Muscle of leg (tissue), 11 donors: Measurements from ENCODE around the gene C1orf210. TPM values are rescaled to one million over a fixed set of nuclear protein-coding genes. Genes with fewer than 3 reads are reported as not detected.

Experiments
- DNase-seq: peaks from one replicate; pipeline ENCODE4 v3.0.0; 2013
- H3K27ac ChIP-seq: one replicate; pipeline ENCODE4 v1.5.1; 2013; ENCODE audit warnings: mild to moderate bottlenecking, low read length, control low read depth
- H3K27me3 ChIP-seq: one replicate; pipeline ENCODE4 v1.6.1; 2013; ENCODE audit warnings: low read length; ENCODE audit not compliant: control insufficient read depth, insufficient read depth
- H3K36me3 ChIP-seq: one replicate; pipeline ENCODE4 v1.6.1; 2013; ENCODE audit warnings: low read length; ENCODE audit not compliant: control insufficient read depth, insufficient read depth
- H3K4me1 ChIP-seq: one replicate; pipeline ENCODE4 v1.6.1; 2013; ENCODE audit warnings: low read length; ENCODE audit not compliant: control insufficient read depth, insufficient read depth
- H3K4me3 ChIP-seq: one replicate; pipeline ENCODE4 v1.5.1; 2013; ENCODE audit warnings: low read length, control low read depth
- H3K9me3 ChIP-seq: replicated peaks from 2 replicates; pipeline ENCODE4 v1.6.1; 2013; ENCODE audit warnings: low read depth, low read length; ENCODE audit not compliant: control insufficient read depth
- WGBS: methylation state at CpG from one replicate; pipeline ENCODE4 v1.1.5; 2013; ENCODE audit warnings: missing lambda C conversion rate; ENCODE audit not compliant: insufficient coverage; 5-methylcytosine and 5-hydroxymethylcytosine counted together
- polyA plus RNA-seq, 8 donors: library from polyadenylated mRNA; unstranded; fragments of 120-200 nt; gene quantifications; one replicate each; pipeline versions ENCODE4 v1.2.1 to v1.2.3, GENCODE V29; 2013; ENCODE audit warnings: inconsistent platforms in 1 of 8, low replicate concordance in 1 of 8; ENCODE audit not compliant: insufficient read length in 8 of 8, insufficient read depth in 1 of 8
- total RNA-seq: library from RNA; stranded (reverse); fragments of 120-200 nt; gene quantifications from one replicate; pipeline ENCODE4 v1.2.4, GENCODE V29; 2013

C1orf210 gene
- total and polyA plus RNA-seq, 9 donors: 0.13 to 2.9 (median 0.80) TPM; not detected in 6

DNA sequence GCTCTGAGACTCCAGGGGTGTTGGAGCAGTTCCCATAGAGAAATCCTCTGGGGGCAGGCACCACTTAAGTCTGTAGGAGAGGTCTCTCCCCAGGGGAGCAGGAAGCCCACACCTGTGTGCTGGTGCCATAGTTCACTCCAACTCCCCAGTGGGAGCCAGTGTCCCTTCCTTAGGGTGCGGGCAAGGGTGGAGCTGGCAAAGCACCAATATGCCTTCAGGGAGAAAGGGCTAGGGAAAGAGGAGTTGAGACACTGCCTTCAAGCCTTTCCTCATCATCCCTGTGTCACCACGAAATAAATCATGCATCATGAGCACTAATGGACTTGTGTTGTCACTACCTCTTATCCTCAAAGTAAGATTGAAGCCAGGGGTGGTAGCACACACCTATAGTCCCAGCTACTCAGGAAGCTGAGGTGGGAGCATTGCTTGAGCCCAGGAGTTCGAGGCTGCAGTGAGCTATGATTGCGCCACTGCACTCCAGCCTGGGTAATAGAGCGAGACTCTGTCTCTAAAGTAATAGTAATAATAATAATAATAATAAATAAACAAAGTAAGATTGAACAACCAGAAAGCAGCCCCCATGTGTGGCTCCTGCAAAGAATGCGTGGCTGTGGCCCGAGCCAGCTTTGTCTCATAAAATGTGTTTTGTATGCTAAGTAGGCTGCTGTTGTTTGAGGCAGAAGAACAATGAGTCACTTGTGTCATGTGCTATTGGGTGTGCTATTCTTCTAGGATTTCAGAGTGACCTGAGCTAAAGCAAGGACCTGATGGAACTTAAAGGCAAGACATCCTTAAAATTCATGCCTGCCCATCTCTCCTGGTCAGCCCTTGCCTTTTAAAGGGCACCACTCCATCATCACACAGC is 8.7 kb upstream of the C1orf210 start:
- DNase-seq: no peak
- peak overlapping the region; percentile 66 for H3K27ac ChIP-seq
- no peaks in the 10 kb centered on the region for H3K27me3 ChIP-seq
- H3K4me1 ChIP-seq: peaks cover 4% of the 10 kb centered on the region
- no peaks in the 10 kb centered on the region for H3K36me3 ChIP-seq
- H3K9me3 ChIP-seq: no peaks in the 10 kb centered on the region
- no peak overlapping the region for H3K4me3 ChIP-seq
- WGBS: 67% methylated on average over 2 of the region's 7 CpGs

DNA sequence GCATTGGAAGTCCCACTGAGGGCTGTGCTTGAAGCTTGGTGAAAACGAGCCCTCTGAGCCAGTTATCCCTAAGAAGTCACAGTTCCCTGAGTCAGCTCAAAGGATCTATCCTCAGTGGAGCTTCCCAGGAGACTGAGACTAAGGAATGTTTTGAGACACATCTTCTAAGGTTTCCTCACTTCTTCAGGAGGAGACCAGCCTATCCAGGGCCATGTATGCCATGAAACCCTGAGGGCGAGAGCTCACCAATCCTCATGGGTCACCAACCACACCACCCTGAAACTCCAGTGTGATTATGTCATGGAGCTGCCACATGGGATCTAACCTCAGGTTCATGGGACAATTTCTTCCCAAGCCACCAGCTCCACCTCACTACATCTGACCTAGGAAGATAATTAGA is 7.8 kb upstream of the C1orf210 start:
- WGBS: 57% methylated on average over 1 of the region's 2 CpGs
- Histone ChIP-seq H3K36me3 (no peaks in the 10 kb centered on the region), H3K9me3 (no peaks in the 10 kb centered on the region), H3K4me1 (peaks cover 4% of the 10 kb centered on the region), H3K27ac (no peak overlapping the region), H3K27me3 (no peaks in the 10 kb centered on the region), H3K4me3 (no peak overlapping the region)
- no peak for DNase-seq

DNA sequence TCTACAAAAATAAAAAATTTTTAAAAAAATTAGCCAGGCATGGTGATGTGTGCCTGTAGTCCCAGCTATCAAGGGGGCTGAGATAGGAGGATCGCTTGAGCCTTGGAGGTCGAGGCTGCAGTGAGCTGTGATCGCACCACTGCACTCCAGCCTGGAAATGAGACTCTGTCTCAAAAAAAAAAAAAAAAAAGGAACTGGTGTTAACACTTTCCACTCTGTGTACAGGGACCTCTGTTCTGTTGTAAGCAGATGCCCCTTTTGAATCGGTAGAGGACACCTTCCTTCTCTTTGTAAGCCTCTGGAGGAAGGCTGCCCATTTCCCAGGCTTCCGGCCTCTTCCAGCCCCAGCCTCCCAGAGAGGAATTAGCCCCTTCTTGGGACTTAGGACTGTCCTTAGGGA is 7.3 kb upstream of the C1orf210 start:
- 59% methylated on average over 4 of the region's 5 CpGs for WGBS
- no peak for DNase-seq
- Histone ChIP-seq H3K27ac (no peak overlapping the region), H3K36me3 (no peaks in the 10 kb centered on the region), H3K4me3 (no peak overlapping the region), H3K4me1 (peaks cover 4% of the 10 kb centered on the region), H3K27me3 (no peaks in the 10 kb centered on the region), H3K9me3 (no peaks in the 10 kb centered on the region)

DNA sequence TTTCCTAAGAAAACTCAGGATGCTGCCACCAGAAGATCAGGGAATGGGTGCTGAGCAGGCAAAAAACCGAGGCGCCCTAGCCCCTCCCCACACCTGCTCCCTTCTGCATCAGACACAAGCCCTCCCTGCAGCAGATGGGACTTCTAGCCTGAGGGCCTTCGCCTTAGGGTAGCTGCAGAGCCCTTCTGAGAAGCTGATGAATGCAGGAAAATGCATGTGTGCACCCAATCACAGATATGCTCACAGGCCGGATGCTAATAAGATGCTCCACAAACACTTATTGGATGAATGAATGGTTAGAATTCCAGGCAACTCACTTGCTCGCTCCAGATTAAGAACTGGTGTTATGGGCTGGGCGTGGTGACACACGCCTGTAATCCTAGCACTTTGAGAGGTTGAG is 6.8 kb upstream of the C1orf210 start:
- no peaks in the 10 kb centered on the region for H3K36me3 ChIP-seq
- peaks cover 4% of the 10 kb centered on the region for H3K4me1 ChIP-seq
- peaks cover under 1% of the 10 kb centered on the region for H3K27me3 ChIP-seq
- WGBS: 52% methylated on average over 5 of the region's 7 CpGs
- H3K27ac ChIP-seq: no peak overlapping the region
- H3K9me3 ChIP-seq: no peaks in the 10 kb centered on the region
- H3K4me3 ChIP-seq: no peak overlapping the region
- no peak for DNase-seq

DNA sequence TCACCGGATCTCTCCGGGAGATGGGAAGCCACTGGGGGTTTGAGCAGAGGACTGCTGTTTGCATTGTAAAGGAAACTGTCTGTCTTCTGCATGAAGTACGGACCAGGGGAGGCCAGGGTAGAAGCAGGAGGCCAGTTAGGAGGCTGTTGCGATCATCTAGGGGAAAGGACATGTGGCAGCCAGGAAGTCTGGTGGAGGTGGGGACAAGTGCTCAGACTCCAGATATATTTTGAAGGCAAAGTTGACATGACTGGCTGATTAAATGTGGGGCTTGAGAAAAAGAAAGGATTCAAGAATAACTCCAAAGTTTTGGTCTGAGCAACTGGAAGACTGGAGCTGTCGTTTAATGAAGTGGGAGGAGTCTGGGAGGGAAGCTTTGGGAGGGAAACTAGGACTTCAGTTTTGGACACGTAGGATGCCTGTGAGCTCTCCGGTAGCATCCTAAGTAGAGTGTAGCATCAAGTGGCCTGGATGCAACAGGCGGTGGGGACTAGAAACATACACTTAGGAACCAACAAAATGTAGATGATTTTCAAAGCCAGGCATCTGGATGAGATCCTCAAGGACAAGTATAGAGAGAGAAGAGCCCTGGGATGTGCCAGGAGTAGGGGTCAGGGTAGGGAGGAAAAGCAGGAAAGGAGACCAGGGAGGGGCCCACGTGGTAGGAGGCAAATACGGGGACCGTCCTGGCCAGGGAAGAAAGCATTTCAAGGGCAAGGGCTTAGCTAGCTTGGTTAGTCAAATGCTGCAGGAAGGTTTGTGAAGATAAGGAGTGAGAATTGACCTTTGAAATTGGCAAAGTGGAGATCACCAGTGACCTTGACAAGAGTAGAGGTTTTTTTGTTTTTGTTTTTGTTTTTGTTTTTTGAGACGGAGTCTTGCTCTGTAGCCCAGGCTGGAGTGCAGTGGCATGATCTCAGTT is 3.7 kb upstream of the C1orf210 start:
- 68% methylated on average over 11 of the region's 12 CpGs for WGBS

DNA sequence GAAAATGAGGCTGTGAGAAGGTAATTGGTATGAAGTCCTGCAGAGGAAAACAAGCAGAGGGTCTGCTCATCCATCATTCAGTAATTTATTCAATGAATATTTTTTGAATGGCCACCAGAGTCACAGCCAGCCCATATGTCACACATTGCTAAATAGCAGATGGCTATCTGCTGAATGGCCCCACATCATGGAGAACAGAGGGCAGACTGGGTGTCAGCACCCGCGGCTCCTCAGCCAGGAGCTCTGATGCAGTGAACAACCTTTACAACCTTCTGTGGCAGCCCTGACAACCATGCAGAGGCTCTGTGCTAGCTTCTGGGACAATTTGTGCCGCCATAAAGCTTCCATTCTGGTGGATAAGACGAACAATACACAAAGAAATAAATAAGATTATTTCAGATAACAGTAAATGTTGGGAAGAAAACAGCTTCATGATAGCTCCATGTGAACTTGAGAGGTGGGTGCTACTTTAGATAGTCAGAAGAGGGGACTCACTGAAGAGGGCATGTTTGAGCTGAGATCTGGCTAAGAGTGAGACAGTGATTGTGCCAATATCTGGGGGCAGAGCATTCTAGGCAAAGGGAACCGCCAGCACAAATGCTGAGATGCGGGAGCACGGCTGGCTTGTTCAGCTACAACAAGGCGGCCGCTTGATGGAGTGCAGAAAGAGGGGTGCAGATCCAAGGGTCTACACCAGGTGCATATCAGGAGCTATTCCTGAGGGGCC is 2.8 kb upstream of the C1orf210 start:
- 90% methylated on average over 7 of the region's 9 CpGs for WGBS

More for the DNA sequence above, 3.7 kb upstream of the C1orf210 start:
- Histone ChIP-seq H3K4me1 (no peaks in the 10 kb centered on the region), H3K9me3 (no peaks in the 10 kb centered on the region), H3K36me3 (no peaks in the 10 kb centered on the region), H3K27me3 (peaks cover 4% of the 10 kb centered on the region), H3K27ac (no peak overlapping the region), H3K4me3 (no peak overlapping the region)
- no peak for DNase-seq

DNA sequence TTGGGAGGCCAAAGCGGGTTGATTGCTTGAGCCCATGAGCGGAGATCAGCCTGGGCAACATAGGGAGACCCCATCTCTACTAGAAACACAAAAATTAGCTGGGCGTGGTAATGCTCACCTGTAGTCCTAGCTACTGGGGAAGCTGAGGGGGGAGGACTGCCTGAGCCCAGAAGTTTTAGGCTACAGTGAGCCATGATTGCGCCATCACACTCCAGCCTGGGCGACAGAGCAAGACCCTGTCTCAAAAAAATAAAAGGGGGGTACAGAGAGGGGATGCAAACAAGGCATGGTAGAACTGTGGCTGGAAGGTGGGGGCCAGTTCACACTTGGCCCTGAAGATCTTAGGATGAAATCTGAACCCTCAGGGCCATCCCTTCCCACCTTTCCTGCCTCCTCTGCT is 1.2 kb upstream of the C1orf210 start:
- Histone ChIP-seq H3K4me1 (no peaks in the 10 kb centered on the region), H3K27me3 (peaks cover 4% of the 10 kb centered on the region), H3K36me3 (no peaks in the 10 kb centered on the region), H3K9me3 (no peaks in the 10 kb centered on the region), H3K4me3 (no peak overlapping the region), H3K27ac (no peak overlapping the region)
- WGBS: 90% methylated on average over 3 of the region's 5 CpGs
- DNase-seq: no peak

More for the DNA sequence above, 2.8 kb upstream of the C1orf210 start:
- H3K36me3 ChIP-seq: no peaks in the 10 kb centered on the region
- peaks cover 4% of the 10 kb centered on the region for H3K27me3 ChIP-seq
- H3K4me1 ChIP-seq: no peaks in the 10 kb centered on the region
- DNase-seq: no peak
- H3K27ac ChIP-seq: no peak overlapping the region
- no peaks in the 10 kb centered on the region for H3K9me3 ChIP-seq
- H3K4me3 ChIP-seq: no peak overlapping the region

DNA sequence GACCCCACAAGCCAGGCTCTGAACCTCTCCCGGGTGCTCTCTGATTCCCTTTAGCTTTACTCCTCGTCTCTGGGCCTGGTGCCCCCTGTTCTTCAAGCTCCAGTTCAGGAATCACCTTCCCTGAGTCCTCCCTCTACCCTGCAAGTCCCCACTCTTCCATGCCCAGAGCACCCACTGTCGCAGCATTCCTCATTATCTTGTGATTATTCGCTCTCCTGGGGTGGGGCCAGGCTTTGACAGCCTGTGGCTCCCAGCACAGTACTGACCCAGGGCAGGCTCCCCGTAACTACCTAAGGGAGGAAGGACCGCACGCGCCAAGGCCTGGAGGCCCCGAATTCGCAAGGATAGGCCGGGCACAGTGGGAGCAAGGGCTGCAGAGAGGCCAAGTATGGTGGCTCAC is 734 bp upstream of the C1orf210 start:
- DNase-seq: no peak
- Histone ChIP-seq H3K9me3 (no peaks in the 10 kb centered on the region), H3K36me3 (no peaks in the 10 kb centered on the region), H3K27me3 (peaks cover 4% of the 10 kb centered on the region), H3K27ac (no peak overlapping the region), H3K4me3 (no peak overlapping the region), H3K4me1 (no peaks in the 10 kb centered on the region)
- WGBS: 91% methylated on average over 10 of the region's 11 CpGs

DNA sequence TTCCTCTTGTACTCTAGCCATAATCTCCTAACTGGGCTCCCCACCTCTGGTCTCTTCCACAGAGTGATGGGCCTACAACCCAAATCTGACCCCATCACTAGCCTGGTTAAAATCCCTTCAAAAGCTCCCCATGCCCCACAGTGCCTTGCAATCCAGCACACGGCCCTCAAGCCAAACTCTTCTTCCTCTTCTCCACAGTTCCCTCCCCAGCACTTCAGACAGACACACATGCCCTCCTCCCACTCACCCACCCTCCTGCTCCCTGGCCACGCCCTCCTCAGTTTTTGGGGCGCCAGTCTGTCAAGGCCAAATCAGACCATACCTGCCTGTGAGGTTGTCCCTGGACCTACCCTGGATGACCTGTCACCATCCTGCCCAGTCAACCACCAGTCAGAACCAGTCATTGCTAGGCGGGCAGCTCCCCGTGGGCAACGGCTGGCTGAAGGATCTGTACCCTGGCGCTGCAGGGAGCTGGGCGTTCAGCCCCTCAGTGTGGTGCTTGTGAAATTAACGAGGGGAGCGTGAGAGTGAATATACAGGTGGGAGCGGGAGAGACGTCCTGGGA is 753 bp downstream of the C1orf210 start:
- Histone ChIP-seq H3K36me3 (no peaks in the 10 kb centered on the region), H3K27me3 (peaks cover 4% of the 10 kb centered on the region), H3K27ac (no peak overlapping the region), H3K9me3 (no peaks in the 10 kb centered on the region), H3K4me1 (no peaks in the 10 kb centered on the region), H3K4me3 (no peak overlapping the region)
- WGBS: 58% methylated on average over 12 of the region's 12 CpGs
- no peak for DNase-seq
